ENCODE measurements around the gene CACNA1C. TPM values are rescaled to one million over a fixed set of nuclear protein-coding genes. Genes with fewer than 3 reads are reported as not detected.

CACNA1C gene
- total and polyA plus RNA-seq, 4 donors, result 14.8 to 22.2 (median 18.3) TPM

GRCh38 chr12:2185751-2186341 lies 133.1 kb downstream of the CACNA1C start:
- Histone ChIP-seq H3K27me3 (ENCODE audit: control insufficient read depth, insufficient read depth, low read length) (no peaks in the 10 kb centered on the region), H3K27ac (ENCODE audit: low read depth, low read length) (no peak overlapping the region)

DNA sequence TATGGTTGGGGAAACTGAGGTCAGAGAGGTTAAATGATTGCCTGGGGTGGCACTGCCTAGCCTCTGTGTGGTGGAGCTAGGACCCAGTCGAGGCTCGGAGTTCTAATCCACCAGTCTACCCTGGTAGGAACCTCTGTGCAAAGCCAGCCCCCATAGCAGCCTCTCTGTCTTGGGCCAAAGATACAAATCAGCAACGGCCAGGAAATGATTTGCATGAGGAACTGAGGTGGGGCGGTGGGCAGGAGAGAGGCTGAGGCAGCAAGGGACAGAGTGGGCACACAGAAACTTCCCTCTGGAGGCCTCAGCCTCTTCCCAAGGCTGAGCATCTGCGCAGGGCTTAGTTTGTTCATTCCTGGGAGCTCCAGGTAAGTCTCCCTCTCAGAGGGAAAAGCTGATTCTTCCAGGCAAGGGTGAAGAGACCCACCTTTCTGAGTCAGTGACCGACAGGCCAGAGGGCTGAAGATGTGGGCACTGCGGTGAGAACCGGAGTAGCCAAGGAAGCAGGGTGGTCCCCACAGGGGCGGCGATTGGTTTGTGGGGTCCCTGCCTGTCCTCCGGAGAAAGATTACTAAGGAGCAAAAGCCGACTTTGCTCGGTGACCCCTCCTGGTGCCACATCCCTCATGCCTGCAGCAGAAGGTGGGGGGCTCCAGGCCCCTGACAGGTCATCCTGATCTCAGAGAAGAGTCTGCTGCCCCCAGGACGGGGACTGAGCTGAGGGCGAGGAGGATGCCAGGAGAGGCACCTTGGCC lies 134.6 kb downstream of the CACNA1C start:
- DNase-seq (ENCODE audit: low read depth in 4 of 6, low spot score in 6 of 6), result no peak
- H3K4me1 ChIP-seq (ENCODE audit: control insufficient read depth, insufficient read depth, low read length), result peaks cover 13% of the 10 kb centered on the region
- no peak overlapping the region for H3K4me3 ChIP-seq (ENCODE audit: low read depth, low read length)
- no peak overlapping the region for H3K27ac ChIP-seq (ENCODE audit: low read depth, low read length)
- peaks cover 11% of the 10 kb centered on the region for H3K36me3 ChIP-seq (ENCODE audit: control insufficient read depth, insufficient read depth, low read length)
- no peaks in the 10 kb centered on the region for H3K27me3 ChIP-seq (ENCODE audit: control insufficient read depth, insufficient read depth, low read length)
- no peaks in the 10 kb centered on the region for H3K9me3 ChIP-seq (ENCODE audit: control insufficient read depth, insufficient read depth, low read length)
- WGBS (ENCODE audit: insufficient coverage), result 90% methylated on average over 15 of the region's 15 CpGs

More at GRCh38 chr12:2185751-2186341, 133.1 kb downstream of the CACNA1C start:
- Histone ChIP-seq H3K9me3 (ENCODE audit: control insufficient read depth, insufficient read depth, low read length) (no peaks in the 10 kb centered on the region), H3K4me1 (ENCODE audit: control insufficient read depth, insufficient read depth, low read length) (peaks cover 13% of the 10 kb centered on the region), H3K36me3 (ENCODE audit: control insufficient read depth, insufficient read depth, low read length) (peaks cover 3% of the 10 kb centered on the region), H3K4me3 (ENCODE audit: low read depth, low read length) (no peak overlapping the region)
- no peak for DNase-seq (ENCODE audit: low read depth in 4 of 6, low spot score in 6 of 6)
- 78% methylated on average over 21 of the region's 21 CpGs for WGBS (ENCODE audit: insufficient coverage)

DNA sequence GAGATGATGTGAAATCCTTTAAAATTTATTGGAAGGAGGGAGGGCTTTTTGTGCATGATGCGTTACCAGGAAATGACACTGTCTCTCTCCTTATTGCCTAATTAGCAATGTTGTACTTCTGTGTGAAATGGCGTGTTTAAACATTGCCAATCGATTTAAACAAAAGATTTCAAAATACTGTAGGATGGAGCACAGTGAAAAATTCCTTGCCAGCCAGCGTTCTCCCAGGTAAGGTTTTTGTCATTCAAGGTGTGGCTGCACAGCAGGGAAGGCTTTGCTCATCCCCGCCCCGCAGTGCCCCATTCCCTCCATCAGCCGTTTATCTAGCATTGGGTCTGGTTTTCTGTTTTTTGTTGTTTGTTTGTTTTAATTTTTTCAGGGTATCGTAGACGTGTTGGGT lies 137.3 kb downstream of the CACNA1C start:
- Histone ChIP-seq H3K27ac (ENCODE audit: low read depth, low read length) (no peak overlapping the region), H3K4me1 (ENCODE audit: control insufficient read depth, insufficient read depth, low read length) (peaks cover 13% of the 10 kb centered on the region), H3K36me3 (ENCODE audit: control insufficient read depth, insufficient read depth, low read length) (peaks cover 9% of the 10 kb centered on the region), H3K27me3 (ENCODE audit: control insufficient read depth, insufficient read depth, low read length) (no peaks in the 10 kb centered on the region), H3K4me3 (ENCODE audit: low read depth, low read length) (no peak overlapping the region), H3K9me3 (ENCODE audit: control insufficient read depth, insufficient read depth, low read length) (no peaks in the 10 kb centered on the region)
- 80% methylated on average over 1 of the region's 9 CpGs for WGBS (ENCODE audit: insufficient coverage)
- DNase-seq (ENCODE audit: low read depth in 4 of 6, low spot score in 6 of 6), result peak in 1 of 6 donors; percentile 44

DNA sequence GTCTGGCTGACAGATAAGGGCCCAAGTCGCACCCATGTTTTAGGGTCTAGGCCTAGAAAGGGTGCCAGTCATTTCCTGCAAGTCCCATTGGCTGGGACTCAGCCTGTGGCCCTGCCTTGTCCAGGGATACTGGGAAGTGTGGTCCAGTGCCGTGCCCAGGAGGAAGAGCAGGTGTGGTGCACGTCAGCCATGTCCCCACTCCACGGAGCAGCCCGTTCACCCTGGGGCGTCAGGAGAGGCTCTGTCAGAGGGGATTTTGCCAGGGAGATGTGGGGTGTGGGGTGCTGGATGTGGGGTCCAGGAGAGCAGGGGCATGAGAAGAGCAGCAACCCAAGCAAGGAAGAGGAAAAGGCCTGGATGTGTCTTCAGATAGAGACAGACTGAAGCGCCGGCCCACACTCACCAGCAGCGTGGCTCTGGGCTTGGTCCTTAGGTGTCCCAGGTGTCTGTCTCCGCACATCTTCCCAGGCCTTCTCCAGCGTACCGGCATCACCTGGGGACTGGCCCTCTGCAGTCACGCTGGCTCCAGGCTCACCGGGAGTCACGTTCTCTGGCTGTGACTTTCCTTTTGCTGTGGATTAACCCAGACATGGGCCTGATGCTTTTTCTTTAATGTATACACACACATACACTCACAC lies 138.2 kb downstream of the CACNA1C start:
- 90% methylated on average over 15 of the region's 15 CpGs for WGBS (ENCODE audit: insufficient coverage)
- H3K36me3 ChIP-seq (ENCODE audit: control insufficient read depth, insufficient read depth, low read length), result peaks cover 9% of the 10 kb centered on the region
- no peak overlapping the region for H3K4me3 ChIP-seq (ENCODE audit: low read depth, low read length)
- no peak overlapping the region for H3K27ac ChIP-seq (ENCODE audit: low read depth, low read length)
- H3K27me3 ChIP-seq (ENCODE audit: control insufficient read depth, insufficient read depth, low read length), result no peaks in the 10 kb centered on the region
- H3K4me1 ChIP-seq (ENCODE audit: control insufficient read depth, insufficient read depth, low read length), result peaks cover 13% of the 10 kb centered on the region
- no peak for DNase-seq (ENCODE audit: low read depth in 4 of 6, low spot score in 6 of 6)
- H3K9me3 ChIP-seq (ENCODE audit: control insufficient read depth, insufficient read depth, low read length), result no peaks in the 10 kb centered on the region

GRCh38 chr12:2191534-2192153 lies 138.9 kb downstream of the CACNA1C start:
- WGBS (ENCODE audit: insufficient coverage), result 89% methylated on average over 15 of the region's 19 CpGs
- H3K4me1 ChIP-seq (ENCODE audit: control insufficient read depth, insufficient read depth, low read length), result peaks cover 14% of the 10 kb centered on the region
- H3K27ac ChIP-seq (ENCODE audit: low read depth, low read length), result no peak overlapping the region
- H3K4me3 ChIP-seq (ENCODE audit: low read depth, low read length), result no peak overlapping the region
- DNase-seq (ENCODE audit: low read depth in 4 of 6, low spot score in 6 of 6), result no peak
- no peaks in the 10 kb centered on the region for H3K27me3 ChIP-seq (ENCODE audit: control insufficient read depth, insufficient read depth, low read length)
- peaks cover 9% of the 10 kb centered on the region for H3K36me3 ChIP-seq (ENCODE audit: control insufficient read depth, insufficient read depth, low read length)
- no peaks in the 10 kb centered on the region for H3K9me3 ChIP-seq (ENCODE audit: control insufficient read depth, insufficient read depth, low read length)

GRCh38 chr12:2192231-2192630 lies 139.4 kb downstream of the CACNA1C start:
- Histone ChIP-seq H3K27ac (ENCODE audit: low read depth, low read length) (no peak overlapping the region), H3K9me3 (ENCODE audit: control insufficient read depth, insufficient read depth, low read length) (no peaks in the 10 kb centered on the region), H3K4me1 (ENCODE audit: control insufficient read depth, insufficient read depth, low read length) (peaks cover 19% of the 10 kb centered on the region), H3K36me3 (ENCODE audit: control insufficient read depth, insufficient read depth, low read length) (peaks cover 9% of the 10 kb centered on the region), H3K4me3 (ENCODE audit: low read depth, low read length) (no peak overlapping the region), H3K27me3 (ENCODE audit: control insufficient read depth, insufficient read depth, low read length) (no peaks in the 10 kb centered on the region)
- WGBS (ENCODE audit: insufficient coverage), result 45% methylated on average over 8 of the region's 10 CpGs
- DNase-seq (ENCODE audit: low read depth in 4 of 6, low spot score in 6 of 6), result no peak

GRCh38 chr12:2194060-2194459 lies 141.3 kb downstream of the CACNA1C start:
- Histone ChIP-seq H3K36me3 (ENCODE audit: control insufficient read depth, insufficient read depth, low read length) (peaks cover 9% of the 10 kb centered on the region), H3K9me3 (ENCODE audit: control insufficient read depth, insufficient read depth, low read length) (no peaks in the 10 kb centered on the region), H3K27ac (ENCODE audit: low read depth, low read length) (no peak overlapping the region), H3K27me3 (ENCODE audit: control insufficient read depth, insufficient read depth, low read length) (no peaks in the 10 kb centered on the region), H3K4me1 (ENCODE audit: control insufficient read depth, insufficient read depth, low read length) (peaks cover 25% of the 10 kb centered on the region), H3K4me3 (ENCODE audit: low read depth, low read length) (no peak overlapping the region)
- DNase-seq (ENCODE audit: low read depth in 4 of 6, low spot score in 6 of 6), result no peak
- WGBS (ENCODE audit: insufficient coverage), result 49% methylated on average over 4 of the region's 4 CpGs

GRCh38 chr12:2194571-2194970 lies 141.8 kb downstream of the CACNA1C start:
- no peak overlapping the region for H3K27ac ChIP-seq (ENCODE audit: low read depth, low read length)
- H3K9me3 ChIP-seq (ENCODE audit: control insufficient read depth, insufficient read depth, low read length), result no peaks in the 10 kb centered on the region
- no peak for DNase-seq (ENCODE audit: low read depth in 4 of 6, low spot score in 6 of 6)
- H3K4me1 ChIP-seq (ENCODE audit: control insufficient read depth, insufficient read depth, low read length), result peaks cover 20% of the 10 kb centered on the region
- no peak overlapping the region for H3K4me3 ChIP-seq (ENCODE audit: low read depth, low read length)
- WGBS (ENCODE audit: insufficient coverage), result 72% methylated on average over 3 of the region's 4 CpGs
- no peaks in the 10 kb centered on the region for H3K27me3 ChIP-seq (ENCODE audit: control insufficient read depth, insufficient read depth, low read length)
- peaks cover 9% of the 10 kb centered on the region for H3K36me3 ChIP-seq (ENCODE audit: control insufficient read depth, insufficient read depth, low read length)

GRCh38 chr12:2195085-2195484 lies 142.3 kb downstream of the CACNA1C start:
- Histone ChIP-seq H3K27ac (ENCODE audit: low read depth, low read length) (no peak overlapping the region), H3K9me3 (ENCODE audit: control insufficient read depth, insufficient read depth, low read length) (no peaks in the 10 kb centered on the region), H3K4me3 (ENCODE audit: low read depth, low read length) (no peak overlapping the region), H3K27me3 (ENCODE audit: control insufficient read depth, insufficient read depth, low read length) (no peaks in the 10 kb centered on the region), H3K36me3 (ENCODE audit: control insufficient read depth, insufficient read depth, low read length) (peaks cover 9% of the 10 kb centered on the region), H3K4me1 (ENCODE audit: control insufficient read depth, insufficient read depth, low read length) (peaks cover 20% of the 10 kb centered on the region)
- no peak for DNase-seq (ENCODE audit: low read depth in 4 of 6, low spot score in 6 of 6)
- 80% methylated on average over 4 of the region's 5 CpGs for WGBS (ENCODE audit: insufficient coverage)
